Stimulated activated CD8-positive, alpha-beta memory T cell treated with anti-CD3 and anti-CD28 coated beads, Interleukin-7, amount 100 ng/mL, for 48 hours (primary cell): ENCODE results near the gene GP9.
"Not testable (repeated sequence)": the region's sequence is repeated elsewhere in the genome, so short reads cannot be mapped to it uniquely, and the experiment has no call there.

Experiments
- DNase-seq, 2 donors: peaks; one replicate each; pipeline ENCODE4 v3.0.0-alpha.2; 2020; ENCODE audit warnings: low read depth in 1 of 2; ENCODE audit errors: extremely low read depth in 1 of 2

The GP9 gene

DNA sequence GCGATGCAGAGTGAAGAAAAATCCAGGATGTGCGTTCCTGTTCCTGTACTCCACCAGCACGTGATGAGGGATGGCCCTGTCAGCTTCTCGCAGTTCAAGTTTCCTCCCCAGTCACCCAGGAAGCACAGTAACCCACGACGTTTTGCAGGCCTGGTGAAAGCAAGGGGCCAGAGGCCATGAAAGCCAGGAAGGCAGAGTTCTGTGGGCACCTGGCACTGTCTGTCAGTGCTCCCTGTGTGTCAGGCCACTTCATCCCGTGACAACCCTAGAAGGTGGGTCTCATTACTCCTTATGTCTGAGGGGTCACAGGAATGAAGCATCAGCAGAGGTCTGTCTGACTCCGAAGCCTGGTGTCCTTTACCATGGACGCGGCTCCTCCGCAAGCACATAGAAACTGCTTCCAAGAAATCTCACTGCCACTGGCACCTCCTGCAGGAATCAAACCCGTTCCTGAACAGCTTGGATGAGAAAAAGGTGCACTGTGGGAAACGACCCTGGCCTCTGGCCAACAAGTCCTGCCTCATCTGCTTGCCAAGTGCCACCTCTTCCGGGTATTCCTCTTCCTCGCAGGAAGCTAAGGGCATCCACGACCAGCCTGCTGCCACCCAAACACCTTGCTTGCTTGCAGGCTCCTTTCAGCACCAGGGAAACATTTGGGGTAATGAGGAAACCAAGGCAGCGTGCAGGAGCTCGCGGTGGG, 46.4 kb downstream of the GP9 start:
- no peak for DNase-seq

DNA sequence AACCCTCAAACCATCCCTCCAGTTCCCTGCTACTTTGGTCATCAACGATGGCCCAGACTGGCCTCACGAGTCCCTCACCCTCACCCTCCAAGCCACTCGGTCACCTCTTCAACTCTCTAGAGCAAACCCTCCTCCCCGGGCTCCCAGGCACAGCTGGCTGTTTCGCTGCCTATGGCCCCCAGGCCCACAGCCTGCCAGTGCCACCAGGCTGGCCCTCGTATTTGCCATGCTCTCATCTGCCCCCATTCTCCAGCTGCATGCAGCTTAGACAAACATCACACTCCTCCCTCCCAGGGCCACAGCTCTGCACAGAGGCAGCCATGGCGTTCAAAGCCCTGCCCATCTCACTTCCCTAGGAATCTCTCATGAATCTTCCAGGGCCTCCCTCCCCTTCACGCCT, 47.2 kb downstream of the GP9 start:
- DNase-seq: no peak

DNA sequence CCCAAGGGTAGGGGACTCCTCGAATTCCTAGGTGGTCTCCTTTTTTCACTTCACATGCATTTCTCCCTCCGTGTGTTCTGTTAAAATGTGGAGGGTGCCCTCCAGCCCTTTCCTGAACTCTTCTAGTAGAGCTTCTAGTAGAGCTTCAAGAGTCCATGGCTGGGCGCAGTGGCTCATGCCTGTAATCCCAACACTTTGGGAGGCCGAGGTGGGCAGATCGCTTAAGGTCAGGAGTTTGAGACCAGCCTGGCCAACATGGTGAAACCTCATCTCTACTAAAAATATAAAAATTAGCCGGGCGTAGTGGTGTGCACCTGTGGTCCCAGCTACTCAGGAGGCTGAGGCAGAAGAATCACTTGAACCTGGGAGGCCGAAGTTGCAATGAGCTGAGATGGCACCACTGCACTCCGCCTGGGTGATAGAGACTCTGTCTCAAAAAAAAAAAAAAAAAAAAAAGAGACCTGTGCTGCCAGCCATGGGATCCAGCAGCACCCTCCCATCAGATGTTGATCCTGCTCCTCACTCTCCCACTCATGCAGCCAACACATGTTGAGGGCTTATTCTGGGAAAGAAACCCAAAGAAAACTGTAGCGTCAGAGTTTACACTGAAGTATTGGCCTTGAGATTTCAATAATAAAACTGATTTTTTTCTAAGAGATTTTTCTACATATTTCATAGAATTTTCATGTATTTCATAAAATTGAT, 50.6 kb downstream of the GP9 start:
- not testable (repeated sequence) for DNase-seq
